Activated naive CD4-positive, alpha-beta T cell treated with anti-CD3 and anti-CD28 coated beads, Interleukin-2, amount 10 ng/mL, durations not matched to agents 7 days and 5 days (primary cell): ENCODE results near the gene GNAI1.

Experiments used
- CTCF ChIA-PET: fragments of 350-600 bp; sonication (Branson Sonifier 250); formaldehyde crosslinking; loops from one replicate; lab custom pipeline; 2021; ENCODE audit warnings: antibody characterized with exemption; lab: Charles Lee
- DNase-seq: peaks from one replicate; pipeline ENCODE4 v3.0.0-alpha.2; 2020
- H3K27ac Mint-ChIP-seq: one replicate; pipeline ENCODE4 v1.8.0; 2021; ENCODE audit warnings: mild to moderate bottlenecking, moderate library complexity, mixed read lengths
- H3K27me3 Mint-ChIP-seq: one replicate; pipeline ENCODE4 v1.8.0; 2021; ENCODE audit warnings: mild to moderate bottlenecking, mixed read lengths
- H3K36me3 Mint-ChIP-seq: one replicate; pipeline ENCODE4 v1.8.0; 2021; ENCODE audit warnings: mixed read lengths
- H3K4me1 Mint-ChIP-seq: one replicate; pipeline ENCODE4 v1.8.0; 2021; ENCODE audit warnings: mixed read lengths
- H3K4me3 Mint-ChIP-seq: one replicate; pipeline ENCODE4 v1.8.0; 2021; ENCODE audit warnings: mild to moderate bottlenecking, moderate library complexity, mixed read lengths
- H3K9me3 Mint-ChIP-seq: one replicate; pipeline ENCODE4 v1.8.0; 2021; ENCODE audit warnings: mixed read lengths

The GNAI1 gene

DNA sequence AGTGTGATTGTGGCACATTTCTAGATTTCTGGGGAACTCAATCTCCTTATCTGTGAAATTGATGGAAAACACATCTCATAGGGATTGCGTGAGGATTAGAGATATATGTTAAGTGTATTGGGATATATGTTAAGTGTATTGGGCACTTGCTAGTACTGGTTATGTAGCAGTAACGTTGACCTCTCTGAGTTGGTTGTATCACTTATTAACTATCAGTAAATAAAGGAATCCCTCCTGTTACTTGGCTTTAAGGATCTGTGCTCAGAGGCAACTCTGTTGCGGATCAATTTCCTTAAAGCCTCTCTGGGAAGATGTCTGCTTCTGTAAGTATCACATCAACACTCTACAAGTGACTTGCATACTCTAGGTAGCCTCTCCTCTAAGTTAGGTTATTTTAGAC is 25.2 kb downstream of the GNAI1 start:
- Mint-ChIP-seq H3K4me3 (no peak overlapping the region), H3K27me3 (no peaks in the 10 kb centered on the region)

GRCh38 chr7:80161466-80161865 is 26.8 kb downstream of the GNAI1 start:
- no peak overlapping the region for H3K27ac Mint-ChIP-seq
- H3K4me3 Mint-ChIP-seq, result no peak overlapping the region
- H3K36me3 Mint-ChIP-seq, result no peaks in the 10 kb centered on the region
- no peaks in the 10 kb centered on the region for H3K4me1 Mint-ChIP-seq
- H3K9me3 Mint-ChIP-seq, result no peaks in the 10 kb centered on the region
- CTCF ChIA-PET, result no interaction called here
- H3K27me3 Mint-ChIP-seq, result no peaks in the 10 kb centered on the region
- DNase-seq, result no peak

More for the DNA sequence above, 25.2 kb downstream of the GNAI1 start:
- no peak overlapping the region for H3K27ac Mint-ChIP-seq
- no peaks in the 10 kb centered on the region for H3K9me3 Mint-ChIP-seq
- CTCF ChIA-PET, result no interaction called here
- no peak for DNase-seq
- H3K4me1 Mint-ChIP-seq, result no peaks in the 10 kb centered on the region
- no peaks in the 10 kb centered on the region for H3K36me3 Mint-ChIP-seq

- Mint-ChIP-seq H3K9me3 (peaks cover 4% of the 10 kb centered on the region), H3K4me3 (no peak overlapping the region), H3K4me1 (no peaks in the 10 kb centered on the region), H3K27me3 (no peaks in the 10 kb centered on the region), H3K36me3 (no peaks in the 10 kb centered on the region), H3K27ac (no peak overlapping the region)
- no peak for DNase-seq
- CTCF ChIA-PET, result no interaction called here
Measured at GRCh38 chr7:80165177-80165576, 30.5 kb downstream of the GNAI1 start.

- Mint-ChIP-seq H3K27ac (no peak overlapping the region), H3K4me3 (no peak overlapping the region), H3K27me3 (no peaks in the 10 kb centered on the region), H3K4me1 (peaks cover 12% of the 10 kb centered on the region), H3K9me3 (peaks cover 17% of the 10 kb centered on the region), H3K36me3 (no peaks in the 10 kb centered on the region)
- DNase-seq, result no peak
- CTCF ChIA-PET, result no interaction called here
Measured at GRCh38 chr7:80170445-80170844, 35.8 kb downstream of the GNAI1 start.

- CTCF ChIA-PET, result no interaction called here
- Mint-ChIP-seq H3K4me3 (no peak overlapping the region), H3K27me3 (no peaks in the 10 kb centered on the region), H3K27ac (peak overlapping the region; percentile 28), H3K9me3 (peaks cover 17% of the 10 kb centered on the region), H3K4me1 (peaks cover 18% of the 10 kb centered on the region), H3K36me3 (no peaks in the 10 kb centered on the region)
- no peak for DNase-seq
Measured at GRCh38 chr7:80172387-80172786, 37.8 kb downstream of the GNAI1 start.

GRCh38 chr7:80175744-80176143 is 41.1 kb downstream of the GNAI1 start:
- Mint-ChIP-seq H3K27me3 (no peaks in the 10 kb centered on the region), H3K9me3 (peaks cover 8% of the 10 kb centered on the region), H3K4me1 (peaks cover 31% of the 10 kb centered on the region), H3K36me3 (no peaks in the 10 kb centered on the region), H3K4me3 (no peak overlapping the region), H3K27ac (no peak overlapping the region)
- no peak for DNase-seq
- CTCF ChIA-PET, result no interaction called here

GRCh38 chr7:80181411-80181810 is 46.8 kb downstream of the GNAI1 start:
- Mint-ChIP-seq H3K27me3 (no peaks in the 10 kb centered on the region), H3K4me1 (peaks cover 13% of the 10 kb centered on the region), H3K4me3 (no peak overlapping the region), H3K9me3 (no peaks in the 10 kb centered on the region), H3K36me3 (no peaks in the 10 kb centered on the region), H3K27ac (no peak overlapping the region)
- CTCF ChIA-PET, result no interaction called here
- no peak for DNase-seq

DNA sequence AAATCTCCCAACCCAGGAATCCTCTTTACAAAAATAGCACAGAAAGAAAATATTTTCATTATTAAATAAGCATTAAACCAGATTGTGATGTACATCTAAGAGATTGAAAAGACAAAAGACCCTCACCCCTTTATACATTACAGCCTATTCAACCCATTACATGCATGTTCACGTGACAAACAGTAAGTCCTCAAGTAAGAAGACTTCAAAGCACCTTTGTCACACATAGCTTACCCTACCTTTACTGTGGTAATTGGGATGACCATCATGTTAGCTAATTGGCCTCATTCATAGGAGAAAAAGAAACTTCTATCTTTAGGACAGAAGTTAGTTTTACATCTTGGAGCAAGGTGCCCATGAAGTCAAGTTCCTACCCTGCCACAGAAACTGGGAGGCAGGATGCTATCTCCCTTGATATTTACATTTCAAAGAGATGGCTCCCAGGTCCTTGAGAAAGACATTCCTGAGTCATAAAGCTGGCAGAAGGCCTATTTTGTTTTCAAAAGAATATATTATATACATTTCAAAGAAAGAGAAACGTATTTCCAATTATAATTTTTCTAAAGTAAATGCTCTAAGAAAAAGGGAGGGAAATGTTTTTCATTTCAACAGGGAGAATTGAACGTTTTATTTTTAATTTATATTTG is 48.1 kb downstream of the GNAI1 start:
- H3K27me3 Mint-ChIP-seq, result no peaks in the 10 kb centered on the region
- DNase-seq, result no peak
- peaks cover 13% of the 10 kb centered on the region for H3K4me1 Mint-ChIP-seq
- no peaks in the 10 kb centered on the region for H3K9me3 Mint-ChIP-seq
- CTCF ChIA-PET, result no interaction called here
- no peak overlapping the region for H3K4me3 Mint-ChIP-seq
- no peak overlapping the region for H3K27ac Mint-ChIP-seq
- no peaks in the 10 kb centered on the region for H3K36me3 Mint-ChIP-seq

GRCh38 chr7:80183351-80183750 is 48.7 kb downstream of the GNAI1 start:
- Mint-ChIP-seq H3K4me3 (no peak overlapping the region), H3K27me3 (no peaks in the 10 kb centered on the region), H3K27ac (no peak overlapping the region), H3K36me3 (no peaks in the 10 kb centered on the region), H3K4me1 (peaks cover 13% of the 10 kb centered on the region), H3K9me3 (no peaks in the 10 kb centered on the region)
- CTCF ChIA-PET, result no interaction called here
- no peak for DNase-seq

GRCh38 chr7:80183900-80184685 is 49.5 kb downstream of the GNAI1 start:
- no peak for DNase-seq

DNA sequence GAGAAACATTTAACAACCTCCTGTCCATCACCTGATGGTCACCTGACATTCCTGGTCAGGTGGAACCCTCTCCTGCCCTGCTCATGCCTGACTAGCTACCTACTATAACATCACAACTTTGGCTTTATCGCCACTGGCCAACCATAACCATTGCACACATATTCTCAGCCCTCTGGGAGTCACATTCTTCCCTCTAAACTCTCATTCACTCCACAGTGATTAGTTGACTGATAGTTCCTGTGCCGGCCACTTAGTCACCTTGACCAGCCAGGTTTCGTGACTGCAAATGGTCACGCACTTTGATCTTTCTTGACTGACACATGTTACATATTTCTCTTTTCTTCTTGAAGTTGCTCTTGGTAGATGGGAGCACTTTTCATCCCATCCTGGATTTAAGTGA is 50.1 kb downstream of the GNAI1 start:
- no peak for DNase-seq
- Mint-ChIP-seq H3K27me3 (no peaks in the 10 kb centered on the region), H3K4me1 (peaks cover 11% of the 10 kb centered on the region), H3K36me3 (no peaks in the 10 kb centered on the region), H3K9me3 (no peaks in the 10 kb centered on the region), H3K4me3 (no peak overlapping the region), H3K27ac (no peak overlapping the region)
- CTCF ChIA-PET, result no interaction called here

More at GRCh38 chr7:80183900-80184685, 49.5 kb downstream of the GNAI1 start:
- Mint-ChIP-seq H3K36me3 (no peaks in the 10 kb centered on the region), H3K4me1 (peaks cover 13% of the 10 kb centered on the region), H3K27me3 (no peaks in the 10 kb centered on the region), H3K4me3 (no peak overlapping the region), H3K27ac (no peak overlapping the region), H3K9me3 (no peaks in the 10 kb centered on the region)
- CTCF ChIA-PET, result no interaction called here

DNA sequence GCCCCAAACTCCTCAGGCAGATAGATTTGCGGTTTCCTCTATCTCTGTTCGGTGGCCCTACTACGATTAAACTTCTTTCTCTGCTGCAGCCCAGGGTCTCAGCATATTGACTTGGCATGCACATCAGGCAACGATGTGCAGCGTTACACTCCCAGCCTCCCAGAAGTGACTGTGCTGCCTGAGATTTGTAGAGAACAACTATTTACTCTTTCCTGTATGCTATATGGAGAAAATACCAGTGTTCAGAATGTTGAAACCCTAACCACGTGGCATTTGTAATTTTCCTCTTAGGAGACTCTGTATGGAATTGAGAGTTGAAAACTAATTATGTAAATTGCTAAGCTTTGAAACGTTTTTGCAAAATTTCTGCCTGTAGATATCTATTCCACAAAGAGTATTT is 50.9 kb downstream of the GNAI1 start:
- DNase-seq, result no peak
- Mint-ChIP-seq H3K9me3 (no peaks in the 10 kb centered on the region), H3K27me3 (no peaks in the 10 kb centered on the region), H3K4me1 (peaks cover 2% of the 10 kb centered on the region), H3K36me3 (no peaks in the 10 kb centered on the region), H3K27ac (no peak overlapping the region), H3K4me3 (no peak overlapping the region)
- CTCF ChIA-PET, result no interaction called here

GRCh38 chr7:80186721-80187120 is 52.1 kb downstream of the GNAI1 start:
- CTCF ChIA-PET, result no interaction called here
- Mint-ChIP-seq H3K4me1 (no peaks in the 10 kb centered on the region), H3K4me3 (no peak overlapping the region), H3K9me3 (no peaks in the 10 kb centered on the region), H3K27me3 (no peaks in the 10 kb centered on the region), H3K27ac (no peak overlapping the region), H3K36me3 (no peaks in the 10 kb centered on the region)
- no peak for DNase-seq

- no peaks in the 10 kb centered on the region for H3K27me3 Mint-ChIP-seq
- H3K4me1 Mint-ChIP-seq, result no peaks in the 10 kb centered on the region
- no peak overlapping the region for H3K4me3 Mint-ChIP-seq
- DNase-seq, result no peak
- H3K36me3 Mint-ChIP-seq, result no peaks in the 10 kb centered on the region
- H3K9me3 Mint-ChIP-seq, result no peaks in the 10 kb centered on the region
- CTCF ChIA-PET, result no interaction called here
- no peak overlapping the region for H3K27ac Mint-ChIP-seq
Measured at GRCh38 chr7:80187279-80187678, 52.6 kb downstream of the GNAI1 start.

DNA sequence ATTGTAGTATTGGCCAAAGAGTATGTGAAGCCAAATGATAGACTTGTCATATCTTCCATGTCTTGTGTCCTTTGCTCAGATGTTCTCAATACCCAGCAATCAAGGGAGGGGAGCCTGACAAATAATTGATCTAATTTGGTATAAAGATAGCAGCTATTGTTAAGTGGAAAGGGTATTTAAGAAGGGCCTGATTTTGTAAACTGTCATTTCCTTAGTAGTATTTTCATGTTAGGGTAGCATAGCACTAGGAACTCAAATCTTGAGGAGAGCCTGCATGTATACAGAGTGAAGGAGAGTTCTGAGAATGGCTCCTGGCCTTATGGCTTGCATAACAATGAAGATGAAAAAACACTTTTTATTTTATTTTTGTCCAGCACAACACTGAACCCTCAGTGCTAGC is 53.1 kb downstream of the GNAI1 start:
- Mint-ChIP-seq H3K36me3 (no peaks in the 10 kb centered on the region), H3K4me1 (no peaks in the 10 kb centered on the region), H3K4me3 (no peak overlapping the region), H3K27ac (no peak overlapping the region), H3K27me3 (no peaks in the 10 kb centered on the region), H3K9me3 (no peaks in the 10 kb centered on the region)
- CTCF ChIA-PET, result no interaction called here
- DNase-seq, result no peak
